Hippocampal formation (tissue), 2 donors: ENCODE data around the gene TACC2.

Experiments
- DNase-seq, 2 donors: peaks; one replicate each; lab custom pipeline; 2025; lab: John Stamatoyannopoulos, UW

Gene TACC2

DNA sequence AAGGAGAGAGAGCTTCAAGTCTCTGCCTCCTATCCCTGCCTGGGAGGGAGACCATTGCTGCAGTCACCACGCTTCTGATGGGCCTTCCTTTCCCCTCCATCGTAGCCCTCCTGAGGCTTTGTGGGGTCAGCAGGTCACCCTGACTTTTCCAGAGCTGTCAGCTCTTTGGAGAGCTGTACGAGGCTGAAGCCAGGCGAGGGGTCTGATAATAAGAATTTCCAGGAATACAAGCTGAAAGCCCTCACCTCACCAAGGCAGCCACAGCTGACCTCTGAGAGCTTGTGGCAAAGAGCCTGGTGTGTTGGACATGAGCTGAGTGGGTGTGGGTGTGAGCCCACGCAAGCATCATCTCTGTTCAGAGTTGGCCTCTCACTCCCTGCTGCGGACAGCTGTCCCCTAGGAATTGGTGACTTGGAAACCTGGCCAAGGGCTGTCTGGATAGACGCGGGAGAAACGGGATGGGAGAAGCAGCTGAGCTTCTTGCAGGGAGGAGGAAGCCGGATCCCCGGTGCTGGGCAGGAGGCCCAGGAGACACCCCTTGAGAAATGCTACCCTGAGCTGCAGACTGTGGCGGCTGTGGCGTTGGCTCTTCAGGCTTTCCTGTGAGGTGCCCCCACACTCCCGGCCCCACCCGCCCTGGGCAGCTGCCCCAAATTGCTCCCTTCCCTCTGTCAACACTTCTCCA is 160.1 kb downstream of the TACC2 start:
- DNase-seq = no peak

DNA sequence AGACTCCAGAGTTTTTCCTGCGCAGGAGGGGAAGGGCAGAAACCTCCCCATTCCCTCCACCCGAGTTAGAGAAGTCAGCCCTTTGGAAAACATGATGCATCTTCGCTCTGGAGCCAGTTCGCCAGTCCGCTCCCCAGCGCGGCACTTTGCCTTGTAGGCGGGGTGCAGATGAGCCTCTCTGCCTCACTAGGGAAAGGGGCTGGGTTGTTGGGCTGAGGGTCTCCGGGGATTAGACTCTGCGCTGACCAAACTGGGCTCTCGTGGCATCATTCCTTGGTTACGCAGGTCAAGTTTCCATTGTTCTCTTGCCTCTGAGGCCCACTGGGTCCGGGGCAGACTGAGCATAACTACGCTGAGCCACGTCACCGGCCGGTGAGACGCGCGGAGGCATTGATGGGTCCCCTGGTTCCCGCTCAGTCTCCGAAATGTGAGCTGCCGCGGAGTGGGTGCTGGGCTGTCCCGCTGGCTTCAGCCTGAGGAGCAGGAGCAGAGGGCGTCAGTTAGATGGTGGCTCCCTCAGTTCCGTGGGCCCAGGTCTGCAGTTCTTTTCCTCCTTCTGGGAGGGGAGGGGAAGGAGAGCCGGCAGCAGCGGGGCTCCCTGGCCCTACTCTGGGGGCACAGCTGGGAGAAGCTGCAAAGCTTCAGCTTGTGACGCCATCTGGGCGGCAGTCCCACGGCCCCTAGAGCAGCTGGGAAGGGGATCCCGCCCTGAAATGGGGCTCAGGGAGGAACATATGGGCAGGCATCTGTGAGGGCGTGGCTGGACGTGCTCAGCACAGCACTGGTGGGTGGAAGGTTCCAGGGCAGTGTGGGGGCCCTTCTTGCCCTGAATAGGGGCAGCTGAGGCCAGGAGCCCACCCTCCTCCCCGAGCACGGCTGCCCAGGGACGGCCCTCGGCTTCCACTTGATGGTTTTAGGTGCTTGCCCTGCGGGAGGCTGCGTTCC is 160.9 kb downstream of the TACC2 start:
- no peak for DNase-seq

DNA sequence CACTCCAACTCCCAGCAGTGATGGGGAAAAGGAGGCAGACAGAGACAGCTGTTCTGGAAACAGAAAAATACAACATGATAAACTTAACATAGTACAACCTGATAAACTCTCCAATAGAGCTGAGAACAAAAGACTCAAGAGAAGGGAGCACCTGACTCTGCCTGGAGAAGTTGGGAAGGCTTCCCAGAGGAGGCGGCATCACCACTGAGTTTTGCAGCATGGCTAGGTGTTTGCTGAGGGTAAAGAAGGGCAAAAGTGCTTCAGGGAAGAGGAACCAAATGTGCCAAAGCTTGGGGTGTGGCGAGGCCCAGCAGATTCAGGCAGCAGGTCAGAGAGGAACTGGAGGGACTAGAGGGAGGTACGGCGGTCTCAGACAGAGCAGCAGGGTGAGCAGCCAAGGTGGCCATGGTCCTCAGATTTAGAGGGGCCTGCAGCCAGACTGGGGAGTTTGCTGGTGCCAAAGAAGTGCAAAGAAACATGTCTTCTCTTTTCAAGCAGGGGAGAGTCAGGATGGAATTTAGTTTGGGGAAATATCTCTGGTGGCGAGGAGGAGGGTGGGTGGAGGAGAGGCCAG is 162.2 kb downstream of the TACC2 start:
- no peak for DNase-seq

DNA sequence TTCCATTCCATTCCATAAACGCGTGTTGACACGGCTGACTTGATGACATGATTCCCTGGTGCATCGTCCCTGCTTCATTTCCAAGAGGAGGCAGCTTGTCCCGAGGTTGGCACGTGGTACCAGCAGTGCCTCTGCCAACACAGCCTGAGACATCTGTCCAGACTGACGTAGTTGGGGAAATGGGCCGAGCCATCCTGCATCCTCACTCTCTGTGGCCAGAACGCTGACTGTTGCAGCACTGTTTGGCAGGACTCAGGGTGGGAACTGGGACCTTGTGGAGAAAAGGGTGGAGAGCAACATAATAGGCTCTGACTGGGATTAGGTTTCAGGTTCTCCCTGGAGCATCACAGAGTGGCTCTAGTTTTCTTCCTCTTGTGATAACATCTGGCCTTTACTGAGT is 163.6 kb downstream of the TACC2 start:
- peak; percentile 89 for DNase-seq

DNA sequence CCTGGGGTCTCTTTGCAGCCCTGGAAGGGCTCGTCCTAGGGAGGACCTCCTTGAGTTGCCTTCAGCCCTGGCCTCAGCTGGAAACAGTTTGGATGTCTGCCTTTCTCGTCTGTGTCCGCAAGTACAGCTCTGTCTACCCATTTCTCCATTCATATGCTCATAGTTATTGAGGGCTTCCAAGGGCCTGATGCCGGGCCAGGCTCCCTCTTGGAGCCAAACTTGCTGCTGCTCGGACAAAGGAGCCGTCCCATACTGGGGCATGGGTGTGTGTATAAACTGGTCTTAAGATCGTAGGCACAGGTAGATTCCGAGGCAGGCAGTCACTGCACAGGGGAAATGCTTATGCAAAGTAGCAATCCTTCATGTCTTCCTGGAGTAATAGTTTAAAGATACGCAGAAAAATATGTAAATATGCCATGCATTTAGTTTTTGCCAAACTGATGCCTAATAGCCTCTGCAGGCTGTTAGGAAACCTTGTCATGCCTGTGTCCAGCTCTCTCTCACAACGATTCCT is 165.1 kb downstream of the TACC2 start:
- DNase-seq = peak in 1 of 2 donors; percentile 28

DNA sequence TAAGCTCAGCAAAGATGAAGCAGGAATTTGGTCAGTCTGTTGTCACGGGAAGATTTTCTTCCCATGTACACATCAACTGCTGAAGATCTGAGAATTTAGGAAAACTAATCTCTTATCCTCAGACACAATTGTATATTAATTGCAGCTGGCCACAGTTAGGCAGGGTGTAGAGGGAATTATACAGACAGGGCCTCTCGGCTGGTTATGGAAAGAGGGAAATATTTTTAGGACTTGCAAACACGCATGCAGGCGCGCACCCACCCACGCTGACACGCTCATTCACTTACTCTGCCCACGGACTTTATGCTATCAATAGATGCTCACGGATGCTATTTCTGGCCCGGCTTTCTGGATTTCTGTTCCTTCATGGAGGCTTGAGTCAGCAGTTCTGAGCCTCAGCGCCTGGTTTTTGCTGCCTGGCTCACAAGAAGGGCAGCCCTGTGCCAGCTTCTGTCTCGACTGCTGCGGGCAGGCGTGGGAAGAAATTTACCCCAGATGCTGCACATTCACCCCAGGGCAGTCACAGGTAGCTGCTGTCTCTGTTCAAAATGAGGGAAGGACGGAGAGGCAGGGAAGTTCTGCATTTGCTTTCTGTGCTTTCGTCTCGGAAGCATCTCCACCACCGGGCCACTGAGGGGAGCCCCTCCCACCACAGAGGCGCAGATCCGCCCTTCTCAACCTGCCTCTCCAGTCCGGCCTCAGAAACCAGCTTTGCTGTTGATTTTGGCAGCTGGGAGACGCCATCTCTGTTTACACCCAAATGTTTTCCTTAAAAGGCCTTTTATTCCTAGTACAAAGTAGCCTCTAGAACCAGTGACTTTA is 165.8 kb downstream of the TACC2 start:
- DNase-seq = peak in 1 of 2 donors; percentile 33

DNA sequence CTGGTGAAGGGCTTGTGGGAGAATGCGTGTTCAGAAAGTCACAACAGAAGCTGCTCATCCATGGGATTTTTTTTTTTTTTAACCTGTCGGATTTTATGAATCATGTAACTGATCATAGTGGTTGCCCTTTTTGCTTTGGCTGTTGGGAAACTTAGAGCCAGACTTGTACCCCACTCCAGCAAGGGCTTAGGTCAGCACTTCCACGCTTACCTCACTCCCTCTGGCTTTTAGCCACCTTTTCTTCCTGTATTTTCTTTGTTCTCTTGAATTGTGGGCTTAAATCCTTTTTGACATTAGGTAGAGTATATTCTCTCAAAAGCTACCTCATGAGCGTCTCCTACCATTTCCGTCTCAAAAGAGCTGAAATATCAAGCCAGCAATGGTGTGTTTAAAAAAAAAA is 168.5 kb downstream of the TACC2 start:
- no peak for DNase-seq

DNA sequence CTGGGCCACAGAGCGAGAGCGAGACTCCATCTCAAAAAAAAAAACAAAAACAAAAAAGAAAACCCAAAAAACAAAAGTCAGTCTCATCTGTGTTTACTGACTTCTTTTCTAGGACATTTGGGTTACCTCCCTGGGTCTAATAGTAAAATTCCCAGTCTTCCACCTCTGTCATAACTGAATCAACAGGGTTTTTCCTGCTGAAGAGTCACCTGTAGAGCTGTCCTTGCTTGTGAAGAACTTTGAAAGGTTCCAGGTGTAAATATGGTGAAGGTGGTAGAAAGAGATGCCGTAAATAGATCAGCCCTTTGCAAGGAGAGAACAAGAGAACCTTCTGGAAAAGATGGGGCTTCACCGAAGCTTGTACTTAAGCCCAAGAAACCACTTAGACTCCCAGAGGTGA is 169.4 kb downstream of the TACC2 start:
- no peak for DNase-seq

DNA sequence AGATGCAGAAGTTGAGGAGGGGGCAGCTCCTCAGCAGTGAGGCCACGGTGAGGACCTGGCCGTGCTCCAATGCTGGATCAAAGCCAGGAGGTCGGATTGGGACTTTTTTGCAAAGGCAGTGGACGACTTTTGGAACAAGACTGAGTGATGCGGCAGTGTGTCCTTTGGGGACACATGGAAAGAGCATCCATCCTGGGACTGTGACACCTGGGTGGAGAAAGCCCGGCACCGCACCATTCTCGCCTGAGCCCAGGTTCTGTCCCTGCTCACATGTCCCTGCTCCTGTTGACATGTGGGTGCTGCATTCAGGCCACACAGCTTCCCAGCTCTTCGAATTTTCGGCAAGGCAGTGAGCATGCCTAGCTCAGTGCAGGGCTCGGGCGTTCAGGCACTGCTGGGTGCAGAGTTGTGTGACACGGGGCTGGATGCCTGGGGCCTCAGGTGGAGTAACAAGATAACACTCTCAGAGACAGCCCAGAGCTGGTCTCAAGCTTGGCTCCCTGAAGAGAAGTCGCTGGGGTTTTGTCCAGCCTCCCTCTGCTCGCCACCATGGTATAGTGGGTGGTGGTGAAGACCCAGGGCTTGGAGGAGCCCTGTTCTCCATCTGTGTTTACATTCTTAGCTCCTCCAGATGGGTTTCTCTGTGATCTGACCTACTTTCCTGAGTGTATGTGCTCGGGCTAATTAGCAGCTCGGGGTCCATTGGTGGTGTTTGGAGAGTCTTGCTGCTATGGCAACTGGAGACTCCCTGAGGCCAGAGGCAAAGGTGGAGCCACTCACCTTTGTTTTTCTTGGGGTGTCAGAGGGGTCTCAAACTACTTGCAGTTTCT is 170.4 kb downstream of the TACC2 start:
- no peak for DNase-seq

DNA sequence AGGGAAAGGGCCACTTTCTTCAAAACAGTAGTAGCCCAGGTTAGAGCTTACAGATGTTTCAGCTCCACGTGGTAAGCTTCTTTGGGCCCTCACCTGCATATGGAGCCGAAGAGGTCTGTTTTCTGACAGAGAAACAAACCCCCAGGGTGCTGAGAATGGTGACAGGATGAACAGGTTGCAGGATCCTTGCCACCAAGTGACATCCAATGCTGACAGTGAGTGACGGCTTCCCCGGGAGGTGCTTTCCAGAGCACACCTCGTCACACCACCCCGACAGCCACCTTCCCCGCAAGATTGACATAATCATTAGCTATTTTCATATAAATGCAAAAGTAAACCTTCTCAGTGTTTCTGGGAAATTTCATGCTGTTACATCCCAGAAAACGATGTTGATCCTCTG is 172.8 kb downstream of the TACC2 start:
- no peak for DNase-seq

DNA sequence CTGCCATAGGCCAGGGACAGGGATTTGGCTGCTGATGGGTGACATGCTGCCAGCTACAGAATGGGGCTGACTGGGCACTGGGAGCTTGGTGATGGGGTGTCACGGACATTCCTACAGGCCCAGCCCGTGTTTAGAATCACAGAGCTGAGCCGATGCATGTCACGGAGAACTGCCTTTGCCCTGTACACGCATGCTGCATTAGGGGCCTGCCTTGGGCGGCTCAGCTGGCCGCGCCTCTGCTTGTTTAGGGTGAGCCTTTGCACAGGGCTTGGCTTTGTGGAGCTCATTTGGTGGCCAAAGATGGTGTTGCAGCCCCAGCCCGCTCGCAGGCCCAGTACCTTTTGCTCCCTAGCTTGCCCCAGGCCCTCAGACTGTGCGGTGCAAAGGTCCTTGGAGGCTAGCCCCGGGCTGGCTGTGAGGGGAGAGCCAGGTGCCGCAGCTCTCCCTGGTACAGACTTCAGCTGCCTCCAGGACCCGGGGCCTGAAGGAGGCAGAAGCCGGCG is 173.8 kb downstream of the TACC2 start:
- no peak for DNase-seq

DNA sequence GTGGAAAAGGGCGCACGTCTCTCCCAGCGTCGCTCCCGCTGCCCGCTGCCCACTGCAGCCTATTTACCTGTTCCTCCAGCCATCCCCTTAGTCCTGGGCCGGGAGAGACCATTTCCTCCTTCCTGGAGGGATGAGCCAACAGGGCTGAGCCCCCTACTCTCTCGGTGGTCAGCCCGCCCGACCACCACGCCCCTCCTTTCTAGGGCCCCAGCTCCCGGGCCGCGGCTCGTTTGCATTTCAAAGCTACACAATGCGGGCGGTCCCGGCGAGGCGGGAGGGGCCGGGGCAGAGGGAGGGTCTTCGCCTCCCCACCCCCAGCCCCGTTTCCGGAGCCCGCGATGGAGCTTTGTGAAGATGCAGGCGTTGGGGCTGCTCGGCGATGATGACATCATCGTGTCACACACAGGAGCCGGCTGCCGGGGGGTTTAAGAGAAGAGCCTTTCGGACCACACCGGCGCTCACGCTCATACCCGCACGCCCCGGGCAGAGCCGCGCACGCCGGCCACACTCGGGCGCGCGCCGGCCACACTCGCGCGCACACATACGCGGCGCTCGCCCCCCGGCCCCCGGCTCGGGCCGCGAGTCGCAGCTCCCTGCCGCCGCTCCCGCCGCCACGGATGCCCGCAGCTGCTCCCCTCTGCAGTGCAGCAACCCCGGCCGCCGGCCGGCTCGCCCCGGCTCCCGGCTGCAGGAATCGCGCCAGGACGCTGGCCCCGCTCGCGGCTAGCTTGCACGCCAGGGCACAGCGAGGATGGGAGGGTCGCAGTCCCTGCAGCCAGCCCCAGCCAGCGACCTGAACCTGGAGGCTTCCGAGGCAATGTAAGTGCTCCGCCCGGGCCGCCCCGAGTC is 174.4 kb downstream of the TACC2 start:
- DNase-seq = no peak

DNA sequence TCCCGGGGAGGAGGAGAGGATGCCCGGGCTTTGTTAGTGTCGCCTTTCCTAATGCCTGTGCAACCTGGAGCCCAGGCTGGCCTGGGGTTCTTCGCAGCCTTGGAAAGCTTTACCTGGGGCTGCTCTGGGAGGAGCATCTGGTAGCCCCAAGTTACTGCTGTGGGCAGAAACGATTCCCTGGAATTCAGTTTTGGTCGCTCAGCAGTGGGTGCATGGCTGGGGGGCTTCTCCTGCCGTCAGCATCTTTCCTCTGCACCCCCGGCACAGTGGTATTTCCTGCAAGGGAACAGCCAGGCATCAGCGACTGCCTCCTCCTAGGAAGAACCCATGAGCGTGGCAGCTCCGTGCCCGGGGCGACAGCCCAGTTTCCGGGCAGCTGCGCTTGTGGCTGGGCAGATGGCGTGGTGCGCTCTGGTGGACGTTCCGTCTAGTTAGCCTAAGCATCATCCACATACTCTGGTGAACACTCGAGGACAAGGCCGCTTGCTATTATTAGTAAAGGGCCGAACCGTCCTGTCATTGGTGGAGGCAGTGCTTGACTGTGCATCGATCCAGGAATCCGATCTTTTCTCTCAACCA is 175.1 kb downstream of the TACC2 start:
- DNase-seq = peak; percentile 43 to 59

DNA sequence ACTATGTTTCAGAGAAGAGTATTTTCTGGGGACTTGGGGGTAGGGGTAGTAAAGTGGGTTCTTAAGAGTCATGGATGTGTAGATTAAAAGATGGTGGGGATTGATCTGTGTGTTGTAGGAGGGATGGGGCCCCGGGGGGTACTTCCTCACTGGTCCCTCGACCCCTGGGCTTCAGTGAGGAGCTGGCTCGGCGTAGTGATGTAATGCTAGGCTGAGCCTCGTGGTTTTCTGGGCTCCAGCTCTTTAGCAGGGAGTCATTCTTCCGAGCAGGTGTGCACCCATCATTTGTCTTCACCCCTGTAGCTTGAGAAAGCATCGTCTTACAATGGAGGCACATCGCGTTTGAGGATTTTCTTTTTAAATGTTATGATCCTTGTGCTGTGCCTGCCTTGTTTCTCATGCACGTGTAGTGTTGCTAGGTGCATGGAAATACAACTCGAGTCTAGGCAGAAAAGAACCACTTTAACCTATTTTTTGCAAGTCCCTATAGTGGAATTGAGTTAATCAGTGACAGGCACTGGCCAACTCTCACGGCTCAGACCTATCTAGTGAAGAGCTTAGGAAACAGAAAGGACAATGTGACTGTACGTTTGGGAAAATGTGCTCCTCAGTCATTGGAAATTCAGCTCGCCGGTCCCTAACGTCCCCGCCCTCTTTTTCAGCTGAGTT is 176.0 kb downstream of the TACC2 start:
- no peak for DNase-seq

DNA sequence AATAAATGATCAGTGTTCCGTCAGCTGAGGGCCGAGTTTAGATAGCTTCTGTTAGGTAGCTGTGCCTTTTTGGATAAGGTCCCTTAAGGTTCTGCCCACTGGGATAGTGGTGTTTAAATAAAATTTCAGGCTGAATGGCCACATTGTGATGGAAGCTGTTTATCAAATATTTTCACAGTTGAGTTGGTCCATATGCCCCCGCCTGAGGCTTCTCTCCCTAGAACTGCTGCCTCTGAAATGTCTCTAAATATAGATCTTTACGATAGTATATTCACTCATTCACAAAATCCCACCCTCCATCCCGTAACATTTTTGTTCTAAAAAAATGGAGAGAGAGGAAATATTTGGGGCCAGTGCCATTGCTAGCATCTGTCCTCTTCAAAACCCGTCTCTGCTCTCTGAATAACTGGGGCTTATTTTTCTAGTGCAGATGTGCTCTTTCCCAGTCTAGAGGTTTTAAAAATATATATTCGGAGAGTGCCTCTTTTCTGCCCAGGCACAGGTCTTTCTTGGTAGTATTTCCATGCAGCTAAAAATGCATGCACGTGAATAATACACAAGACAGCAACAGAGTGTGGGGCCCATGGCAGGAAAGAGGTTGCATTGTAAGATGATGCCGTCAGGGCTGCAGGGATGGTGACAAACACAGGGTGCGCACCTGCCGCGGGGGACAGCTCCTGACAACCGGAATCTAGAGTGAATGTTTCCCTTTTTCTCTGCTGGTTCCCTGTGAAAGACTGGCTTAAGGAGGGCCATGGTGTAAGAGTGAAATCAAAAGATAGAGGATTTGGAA is 176.7 kb downstream of the TACC2 start:
- no peak for DNase-seq

DNA sequence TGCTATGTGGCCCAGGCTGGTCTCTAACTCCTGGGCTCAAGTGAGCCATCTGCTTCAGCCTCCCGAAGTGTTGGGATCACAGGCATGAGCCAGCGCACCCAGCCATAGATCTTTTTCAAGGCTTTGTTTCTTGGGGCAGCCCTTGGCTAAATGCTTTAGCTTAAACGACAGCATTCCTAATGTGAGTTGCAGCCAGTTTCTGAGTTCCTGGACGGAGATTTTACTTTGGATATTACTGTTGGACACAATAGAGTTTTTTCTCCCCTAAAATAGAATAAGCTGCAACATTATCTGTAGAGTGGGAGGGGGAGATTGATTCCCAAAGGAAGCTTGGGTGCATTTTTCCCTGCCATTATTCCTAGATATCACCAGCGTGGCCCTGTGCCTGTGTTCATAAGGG is 179.1 kb downstream of the TACC2 start:
- DNase-seq = no peak

DNA sequence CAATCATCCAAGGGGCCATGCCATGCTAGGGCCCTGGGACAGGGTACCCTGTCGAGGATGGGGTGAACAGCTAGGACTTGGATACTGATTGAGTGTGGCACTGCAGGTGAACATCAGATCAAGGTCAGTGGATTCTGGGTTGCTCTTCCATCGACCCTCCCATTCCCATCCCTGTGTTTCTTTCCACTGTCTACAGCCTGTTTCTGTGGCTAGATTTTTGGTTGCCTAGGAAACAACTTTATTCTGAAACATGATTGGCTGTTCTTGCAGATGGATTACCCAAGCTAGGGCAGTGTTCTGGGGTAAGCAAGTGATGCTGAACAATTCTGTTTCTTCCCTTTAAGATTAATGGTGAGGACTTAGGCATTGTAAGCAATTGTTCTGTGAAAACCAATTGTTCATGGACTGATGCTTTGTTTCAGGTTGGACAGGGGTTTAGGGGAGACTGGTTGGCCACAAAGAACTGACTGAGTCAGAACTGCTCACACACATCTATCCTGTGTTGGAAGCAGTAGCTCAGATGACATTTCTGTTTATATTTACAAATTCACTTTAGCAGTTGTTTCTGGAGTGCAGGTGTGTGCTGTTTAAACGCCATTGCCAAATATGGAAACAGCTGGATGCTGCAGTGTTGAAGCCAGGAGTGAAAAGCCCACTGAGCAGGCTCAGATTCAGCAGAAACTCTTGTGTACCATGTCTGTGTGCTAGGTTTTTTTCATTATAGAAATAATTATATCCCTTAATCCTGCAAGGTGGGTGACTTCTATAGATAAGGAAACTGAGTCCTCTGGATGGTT is 179.8 kb downstream of the TACC2 start:
- DNase-seq = no peak
